ENCODE results near the gene POU6F2.

POU6F2 gene

DNA sequence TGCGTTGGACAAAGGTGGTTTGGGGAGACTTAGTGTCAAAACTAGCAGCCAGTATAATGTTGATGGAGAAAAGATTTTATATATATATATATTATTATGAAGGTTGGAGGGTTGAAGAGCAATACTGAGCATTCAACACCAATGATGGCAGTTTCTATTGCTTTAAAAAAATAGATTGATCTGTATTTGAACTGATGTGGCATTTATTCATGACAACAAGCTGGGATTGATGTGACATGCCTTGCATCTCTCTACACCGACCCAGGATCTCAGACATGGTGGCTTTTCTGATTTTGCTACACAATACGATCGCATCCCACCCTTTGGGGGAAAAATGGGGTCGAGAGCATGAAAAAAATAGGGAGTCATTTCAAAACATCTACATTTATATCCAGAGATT is 175.4 kb downstream of the POU6F2 start:
- Histone ChIP-seq H3K36me3 (ENCODE audit: insufficient read depth, low read length) (no peaks in the 10 kb centered on the region), H3K4me3 (ENCODE audit: low read length, poor library complexity, severe bottlenecking) (no peak overlapping the region), H3K9me3 (ENCODE audit: insufficient read depth, low read depth, low read length) (no peaks in the 10 kb centered on the region), H2AFZ (ENCODE audit: low read length) (no peak overlapping the region), H3K9me2 (replicated peaks; ENCODE audit: low read depth, low read length) (no peaks in the 10 kb centered on the region), H4K20me1 (ENCODE audit: insufficient read depth, low read length, poor library complexity, severe bottlenecking) (no peaks in the 10 kb centered on the region), H3K4me1 (ENCODE audit: insufficient read depth, low read length, poor library complexity, severe bottlenecking) (no peaks in the 10 kb centered on the region), H3F3A (ENCODE audit: low read depth) (no peaks in the 10 kb centered on the region), H3K4me2 (ENCODE audit: low read depth, low read length, poor library complexity, severe bottlenecking) (no peak overlapping the region), H3K9ac (ENCODE audit: low read depth, low read length, poor library complexity, severe bottlenecking) (no peak overlapping the region), H3K79me2 (ENCODE audit: insufficient read depth, low read length) (no peaks in the 10 kb centered on the region), H3K27me3 (ENCODE audit: insufficient read depth, low read length, poor library complexity, severe bottlenecking) (no peaks in the 10 kb centered on the region)
- TF ChIP-seq, protein P1, sequence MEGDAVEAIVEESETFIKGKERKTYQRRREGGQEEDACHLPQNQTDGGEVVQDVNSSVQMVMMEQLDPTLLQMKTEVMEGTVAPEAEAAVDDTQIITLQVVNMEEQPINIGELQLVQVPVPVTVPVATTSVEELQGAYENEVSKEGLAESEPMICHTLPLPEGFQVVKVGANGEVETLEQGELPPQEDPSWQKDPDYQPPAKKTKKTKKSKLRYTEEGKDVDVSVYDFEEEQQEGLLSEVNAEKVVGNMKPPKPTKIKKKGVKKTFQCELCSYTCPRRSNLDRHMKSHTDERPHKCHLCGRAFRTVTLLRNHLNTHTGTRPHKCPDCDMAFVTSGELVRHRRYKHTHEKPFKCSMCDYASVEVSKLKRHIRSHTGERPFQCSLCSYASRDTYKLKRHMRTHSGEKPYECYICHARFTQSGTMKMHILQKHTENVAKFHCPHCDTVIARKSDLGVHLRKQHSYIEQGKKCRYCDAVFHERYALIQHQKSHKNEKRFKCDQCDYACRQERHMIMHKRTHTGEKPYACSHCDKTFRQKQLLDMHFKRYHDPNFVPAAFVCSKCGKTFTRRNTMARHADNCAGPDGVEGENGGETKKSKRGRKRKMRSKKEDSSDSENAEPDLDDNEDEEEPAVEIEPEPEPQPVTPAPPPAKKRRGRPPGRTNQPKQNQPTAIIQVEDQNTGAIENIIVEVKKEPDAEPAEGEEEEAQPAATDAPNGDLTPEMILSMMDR (conservative IDR thresholded peaks at IDR 0.05; ENCODE audit: low read length), result no peak
- TF ChIP-seq EZH2phosphoT487 (IDR thresholded peaks at IDR 0.05; ENCODE audit: borderline replicate concordance), result no peak

DNA sequence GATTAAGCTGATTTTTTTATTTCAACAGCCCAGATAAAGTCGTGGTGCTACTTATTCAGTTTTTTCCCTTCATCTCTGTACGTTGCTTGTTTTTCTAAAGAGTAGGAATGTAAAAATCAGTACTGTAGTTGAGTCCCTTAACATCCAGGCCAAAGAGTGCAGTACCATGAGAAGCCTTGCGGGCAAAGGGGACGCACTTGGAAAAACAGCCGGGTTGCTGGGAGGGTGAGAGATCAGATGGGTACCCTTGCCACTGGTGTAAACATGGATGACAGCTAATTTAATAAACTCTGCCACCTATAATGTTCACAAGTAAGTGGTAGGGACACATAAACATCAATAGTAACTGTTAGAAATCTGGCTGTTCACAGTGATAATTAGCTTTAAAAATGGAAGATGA is 175.9 kb downstream of the POU6F2 start:
- Histone ChIP-seq H4K20me1 (ENCODE audit: insufficient read depth, low read length, poor library complexity, severe bottlenecking) (no peaks in the 10 kb centered on the region), H3K9ac (ENCODE audit: low read depth, low read length, poor library complexity, severe bottlenecking) (no peak overlapping the region), H3K79me2 (ENCODE audit: insufficient read depth, low read length) (no peaks in the 10 kb centered on the region), H2AFZ (ENCODE audit: low read length) (no peak overlapping the region), H3K4me3 (ENCODE audit: low read length, poor library complexity, severe bottlenecking) (no peak overlapping the region), H3K4me1 (ENCODE audit: insufficient read depth, low read length, poor library complexity, severe bottlenecking) (no peaks in the 10 kb centered on the region), H3K9me2 (replicated peaks; ENCODE audit: low read depth, low read length) (no peaks in the 10 kb centered on the region), H3F3A (ENCODE audit: low read depth) (no peaks in the 10 kb centered on the region), H3K4me2 (ENCODE audit: low read depth, low read length, poor library complexity, severe bottlenecking) (no peak overlapping the region), H3K36me3 (ENCODE audit: insufficient read depth, low read length) (no peaks in the 10 kb centered on the region), H3K27me3 (ENCODE audit: insufficient read depth, low read length, poor library complexity, severe bottlenecking) (no peaks in the 10 kb centered on the region), H3K9me3 (ENCODE audit: insufficient read depth, low read depth, low read length) (no peaks in the 10 kb centered on the region)
- TF ChIP-seq, protein P1 (conservative IDR thresholded peaks at IDR 0.05; ENCODE audit: low read length), result no peak
- TF ChIP-seq EZH2phosphoT487 (IDR thresholded peaks at IDR 0.05; ENCODE audit: borderline replicate concordance), result no peak

DNA sequence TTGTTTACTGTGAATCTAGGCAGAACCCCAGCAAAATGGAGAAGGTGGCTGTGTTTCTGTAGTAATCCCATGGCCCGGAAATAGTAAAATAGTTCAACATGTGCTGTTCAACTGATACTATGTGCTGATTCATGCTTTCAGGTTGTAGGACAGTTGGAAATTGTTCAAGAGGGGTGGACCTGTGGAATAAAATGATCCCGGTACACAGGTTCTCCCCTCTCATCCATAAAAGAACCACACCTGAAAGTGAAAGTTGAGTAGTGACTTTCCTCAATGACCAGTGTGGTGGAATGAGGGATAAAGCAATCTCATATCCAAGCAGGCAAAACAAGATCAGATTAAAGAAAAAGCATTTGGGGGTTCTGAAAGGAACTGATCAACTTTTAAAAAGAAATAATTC is 177.1 kb downstream of the POU6F2 start:
- Histone ChIP-seq H2AFZ (ENCODE audit: low read length) (no peak overlapping the region), H3K4me3 (ENCODE audit: low read length, poor library complexity, severe bottlenecking) (no peak overlapping the region), H3F3A (ENCODE audit: low read depth) (no peaks in the 10 kb centered on the region), H3K9me3 (ENCODE audit: insufficient read depth, low read depth, low read length) (no peaks in the 10 kb centered on the region), H4K20me1 (ENCODE audit: insufficient read depth, low read length, poor library complexity, severe bottlenecking) (no peaks in the 10 kb centered on the region), H3K27me3 (ENCODE audit: insufficient read depth, low read length, poor library complexity, severe bottlenecking) (no peaks in the 10 kb centered on the region), H3K36me3 (ENCODE audit: insufficient read depth, low read length) (no peaks in the 10 kb centered on the region), H3K9me2 (replicated peaks; ENCODE audit: low read depth, low read length) (no peaks in the 10 kb centered on the region), H3K4me2 (ENCODE audit: low read depth, low read length, poor library complexity, severe bottlenecking) (no peak overlapping the region), H3K9ac (ENCODE audit: low read depth, low read length, poor library complexity, severe bottlenecking) (no peak overlapping the region), H3K4me1 (ENCODE audit: insufficient read depth, low read length, poor library complexity, severe bottlenecking) (no peaks in the 10 kb centered on the region), H3K79me2 (ENCODE audit: insufficient read depth, low read length) (no peaks in the 10 kb centered on the region)
- TF ChIP-seq EZH2phosphoT487 (IDR thresholded peaks at IDR 0.05; ENCODE audit: borderline replicate concordance), result no peak
- TF ChIP-seq, protein P1 (conservative IDR thresholded peaks at IDR 0.05; ENCODE audit: low read length), result no peak

Data from Loucy (cell line).